HG03457 (cell line): Measurements from ENCODE around the gene FIGNL2.
"Not testable (repeated sequence)": the region's sequence is repeated elsewhere in the genome, so short reads cannot be mapped to it uniquely, and the experiment has no call there.

Source experiments
- ATAC-seq: cut with Tn5 transposase; IDR thresholded peaks from one replicate; pipeline ENCODE4 v1.9.1; 2021; ENCODE audit warnings: moderate number of reproducible peaks; ENCODE audit not compliant: unreplicated experiment

The FIGNL2 gene

DNA sequence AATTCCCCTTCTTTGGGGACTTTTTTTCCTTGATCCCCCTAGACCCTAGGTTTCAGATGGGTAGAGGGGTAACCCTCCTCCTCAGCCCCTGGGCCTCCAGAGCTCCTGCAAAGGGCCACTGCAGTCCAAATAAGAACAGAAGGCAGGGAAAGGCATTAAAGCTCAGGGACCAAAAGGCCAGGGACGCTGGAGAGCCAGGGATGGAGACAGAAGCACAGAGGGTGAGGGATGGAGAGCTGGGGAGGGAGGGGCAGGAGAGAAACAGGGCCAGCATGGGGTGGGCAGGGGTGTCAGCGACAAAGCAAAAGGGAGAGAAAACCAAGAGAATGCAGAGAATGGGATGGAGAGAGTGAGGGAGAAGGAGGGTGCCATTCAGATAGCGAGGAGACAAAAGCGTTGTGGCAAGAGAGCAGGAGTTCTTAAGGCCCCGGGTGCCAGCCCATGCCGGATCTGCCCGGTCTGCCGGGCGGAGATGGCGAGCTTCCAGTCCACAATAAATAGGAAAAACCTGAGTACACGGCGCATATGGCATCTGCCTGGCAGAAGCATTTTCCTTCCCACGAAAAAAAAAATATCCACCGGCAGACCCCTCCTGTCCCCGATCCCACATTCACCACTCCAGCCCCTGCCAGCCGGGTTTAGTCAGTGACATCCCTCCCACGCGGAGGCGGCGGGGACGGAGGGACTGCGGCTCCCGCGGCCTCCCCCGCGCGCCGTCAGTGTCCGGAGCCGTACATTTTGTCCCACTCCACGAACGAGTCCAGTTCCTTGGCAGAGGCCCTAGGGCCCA is 28.6 kb downstream of the FIGNL2 start:
- no peak for ATAC-seq

- no peak for ATAC-seq
These were observed 29.8 kb downstream of the FIGNL2 start for GRCh38 chr12:51818566-51819300.

DNA sequence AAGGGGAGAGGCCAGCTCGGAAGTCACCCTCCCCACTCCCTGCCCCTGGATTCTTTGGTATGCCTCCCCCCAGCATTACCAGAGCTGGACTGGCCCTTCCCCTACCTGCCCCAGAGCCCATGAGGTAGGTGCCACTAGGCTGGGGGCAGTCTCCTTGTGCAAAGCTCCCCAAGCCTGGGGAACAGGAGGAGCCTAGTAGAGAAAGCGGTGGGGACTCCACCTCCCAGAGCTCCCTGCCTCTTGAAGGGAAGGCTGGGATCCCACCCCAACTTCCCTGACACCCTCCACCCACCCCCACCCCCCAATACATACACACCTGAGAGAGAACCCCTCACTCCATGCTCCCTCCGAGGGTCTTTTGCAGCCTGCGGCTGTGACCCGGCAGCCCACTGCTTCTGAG is 30.4 kb downstream of the FIGNL2 start:
- no peak for ATAC-seq

GRCh38 chr12:51817027-51817953 is 31.2 kb downstream of the FIGNL2 start:
- no peak for ATAC-seq

DNA sequence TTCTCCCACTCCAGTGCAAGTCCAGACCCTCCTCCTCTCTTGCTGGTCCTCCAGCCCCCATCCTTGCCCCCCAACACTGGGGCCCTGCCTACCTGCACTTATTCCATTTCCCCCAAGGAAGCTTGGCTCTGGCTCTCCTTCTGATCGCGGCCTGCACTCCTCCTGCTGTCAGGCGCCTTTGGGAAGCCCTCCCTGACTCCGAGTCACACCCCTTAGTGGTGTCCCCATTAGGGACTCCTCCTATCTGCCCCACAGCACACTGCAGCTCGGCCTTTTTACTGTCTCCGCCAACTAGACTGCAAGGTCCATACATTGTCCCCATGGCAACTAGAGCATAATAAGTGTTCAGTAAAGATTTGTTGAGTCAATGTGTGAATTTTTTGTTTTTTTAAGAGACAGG is 32.9 kb downstream of the FIGNL2 start:
- ATAC-seq, result no peak

DNA sequence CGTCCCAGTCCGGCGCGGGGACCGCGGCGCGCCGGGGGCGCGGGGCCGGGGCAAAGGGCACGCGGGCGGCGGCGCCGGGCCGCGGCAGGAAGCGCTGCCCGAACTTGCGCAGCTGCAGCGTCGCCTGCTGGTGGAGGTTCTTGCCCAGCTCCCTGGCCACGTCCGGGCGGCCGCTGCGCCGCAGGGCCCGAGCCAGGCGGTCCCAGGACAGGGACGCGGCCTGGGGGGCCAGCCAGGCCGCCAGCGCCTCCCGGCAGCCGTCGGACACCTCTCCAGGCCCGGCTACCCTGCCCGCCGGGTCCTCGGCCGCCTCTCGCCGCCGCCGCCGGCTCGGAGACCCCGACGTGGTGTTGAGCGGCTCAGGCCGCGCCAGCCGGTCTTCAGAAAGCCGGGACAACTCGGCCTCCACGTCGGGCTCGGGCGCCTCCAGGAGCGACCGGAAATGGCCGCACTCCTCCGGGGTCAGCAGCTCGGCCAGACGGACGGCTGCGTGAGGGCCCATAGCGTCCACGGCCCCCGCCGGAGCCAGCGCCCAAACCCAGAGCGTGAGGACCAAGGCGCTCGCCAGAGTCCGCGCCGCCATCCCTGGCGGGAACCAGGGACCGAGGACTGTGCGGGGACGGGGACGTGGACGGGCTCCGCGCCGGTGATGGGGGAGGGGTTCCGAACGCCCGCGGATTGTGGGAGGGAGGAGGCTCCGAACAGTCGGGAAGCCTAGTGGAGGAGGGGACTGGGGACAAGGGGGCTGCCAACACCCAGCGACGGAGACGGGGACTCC is 34.0 kb downstream of the FIGNL2 start:
- no peak for ATAC-seq

DNA sequence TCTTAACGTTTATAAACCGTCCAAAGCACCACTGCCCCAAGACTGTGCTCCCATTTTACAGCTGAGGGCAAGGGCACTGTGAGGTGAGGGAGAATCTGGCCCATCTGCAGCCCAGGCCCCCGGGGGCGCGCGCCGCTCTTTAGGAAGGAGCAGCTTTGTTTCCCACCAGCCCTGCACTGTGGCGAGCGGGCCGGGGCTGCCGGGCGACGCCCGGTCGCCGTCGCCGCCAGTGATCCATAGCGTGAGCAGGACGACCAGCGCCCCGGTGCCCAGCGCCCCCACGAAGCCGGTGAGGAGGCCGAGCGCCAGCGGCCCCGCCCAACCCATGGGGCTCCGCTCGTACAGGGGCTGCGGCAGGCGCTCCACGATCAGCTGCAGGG is 34.6 kb downstream of the FIGNL2 start:
- no peak for ATAC-seq

DNA sequence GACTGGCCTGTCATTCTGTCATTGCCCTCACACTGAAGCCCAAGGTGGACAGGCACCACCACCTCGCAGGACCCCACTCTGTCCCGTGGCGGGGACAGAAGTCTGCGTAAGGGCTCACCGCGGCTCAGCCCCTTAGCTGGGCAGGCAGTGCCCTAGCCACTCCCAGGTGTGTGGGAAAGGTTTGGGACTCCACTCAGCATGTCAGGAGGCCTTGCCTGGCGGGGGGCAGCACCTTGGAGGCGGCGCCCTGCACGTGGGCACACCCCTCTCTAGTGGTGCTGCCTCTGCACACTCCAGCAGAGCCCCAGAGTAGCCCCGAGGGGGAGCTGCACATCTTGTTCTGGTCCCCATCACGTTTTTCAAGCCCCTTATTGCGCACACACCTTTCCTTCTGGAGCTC is 35.6 kb downstream of the FIGNL2 start:
- ATAC-seq, result no peak

DNA sequence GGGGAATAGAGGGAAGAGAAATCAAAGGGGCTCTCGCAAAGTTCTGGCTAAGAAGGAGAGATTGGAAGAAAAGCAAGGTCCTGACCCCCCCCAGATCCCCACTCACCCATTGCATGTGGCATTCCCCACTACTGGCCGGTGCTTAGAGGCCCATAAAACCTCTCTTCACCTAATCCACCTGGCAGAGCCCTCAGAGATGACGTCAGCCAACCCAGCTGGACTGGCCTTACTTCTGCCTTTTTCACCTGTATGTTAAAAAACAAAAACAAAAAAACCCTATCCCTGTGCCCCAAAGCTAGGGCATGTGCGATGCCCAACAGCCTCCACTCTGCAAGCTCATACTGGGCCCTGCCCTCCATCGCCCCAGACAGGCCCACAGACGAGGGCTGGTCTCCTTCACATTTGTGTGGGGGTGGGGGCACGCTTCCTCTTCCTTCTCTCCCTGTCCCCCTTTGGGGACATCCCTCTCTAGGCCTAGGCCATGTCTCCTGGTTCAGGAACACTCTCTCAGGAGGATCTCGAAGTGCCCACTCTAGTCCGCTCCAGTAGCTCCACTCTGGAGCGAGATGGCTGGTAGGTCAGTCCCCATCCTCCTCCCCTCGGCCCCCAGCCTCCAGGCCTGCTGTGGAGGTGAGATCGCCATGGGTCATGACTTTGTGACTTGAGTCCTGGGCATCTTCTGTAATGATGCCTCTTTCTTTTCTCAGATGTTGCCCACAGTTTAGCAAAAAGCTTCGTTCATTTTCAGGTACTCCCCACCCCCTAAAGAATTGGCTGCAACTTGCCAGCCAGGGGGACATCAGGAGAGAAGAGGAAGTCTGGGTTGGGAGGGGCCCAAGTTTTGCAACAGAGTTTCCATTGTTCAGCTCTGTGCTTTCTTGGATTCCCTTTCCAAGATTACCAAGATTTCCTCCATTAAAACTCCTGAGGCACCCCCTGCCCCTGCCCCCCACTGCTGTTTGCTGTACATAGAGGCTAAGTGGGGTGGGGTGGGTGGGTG is 37.0 kb downstream of the FIGNL2 start:
- no peak for ATAC-seq

DNA sequence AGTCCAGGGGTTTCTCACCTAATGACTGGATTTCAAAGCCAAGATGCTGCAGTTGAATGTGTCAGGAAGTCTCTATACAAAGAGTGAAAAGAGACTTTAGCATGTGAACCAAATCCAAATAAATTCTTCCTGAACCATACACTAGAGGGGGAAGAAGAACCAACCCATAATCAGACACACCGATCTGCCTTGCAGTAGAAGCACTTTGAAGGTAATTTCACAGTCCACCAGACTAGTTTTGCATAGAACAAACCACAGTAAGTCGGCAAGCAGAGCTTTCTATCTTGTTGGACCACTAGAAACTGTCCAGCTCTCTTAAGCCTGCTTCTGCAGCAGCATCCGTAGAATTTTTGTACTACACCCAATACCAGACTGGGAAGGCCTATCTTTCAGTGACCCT is 39.3 kb downstream of the FIGNL2 start:
- no peak for ATAC-seq

DNA sequence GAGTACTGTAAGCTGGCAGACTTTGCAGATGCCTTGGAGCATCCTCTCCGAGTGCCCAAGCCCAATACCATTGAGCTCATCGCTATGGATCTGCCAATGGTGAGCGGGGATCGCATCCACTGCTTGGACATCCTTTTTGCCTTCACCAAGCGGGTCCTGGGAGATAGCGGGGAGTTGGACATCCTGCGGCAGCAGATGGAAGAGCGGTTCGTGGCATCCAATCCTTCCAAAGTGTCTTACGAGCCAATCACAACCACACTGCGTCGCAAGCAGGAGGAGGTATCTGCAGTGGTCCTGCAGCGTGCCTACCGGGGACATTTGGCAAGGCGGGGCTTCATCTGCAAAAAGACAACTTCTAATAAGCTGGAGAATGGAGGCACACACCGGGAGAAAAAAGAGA is 41.6 kb downstream of the FIGNL2 start:
- ATAC-seq, result no peak

GRCh38 chr12:51801027-51801426 is 47.5 kb downstream of the FIGNL2 start:
- no peak for ATAC-seq

DNA sequence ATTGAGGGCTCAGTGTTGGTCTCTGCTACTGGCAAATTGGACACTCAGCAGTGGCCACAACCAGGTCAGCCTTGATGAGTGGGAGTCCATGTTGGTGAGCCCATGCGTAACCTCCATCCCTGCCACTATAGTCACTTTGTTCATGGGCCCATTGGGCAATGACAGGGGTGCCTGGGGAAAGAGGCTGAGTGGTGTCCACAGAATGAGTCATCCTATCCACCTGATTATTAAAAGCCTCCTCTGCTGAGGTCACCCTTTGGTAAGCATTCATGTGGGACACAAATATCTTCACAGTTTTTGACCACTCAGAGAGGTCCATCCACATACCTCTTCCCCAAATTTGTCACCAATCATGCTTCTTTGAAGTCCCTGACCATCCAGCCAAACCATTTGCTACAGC is 50.0 kb downstream of the FIGNL2 start:
- no peak for ATAC-seq

GRCh38 chr12:51798051-51798450 is 50.5 kb downstream of the FIGNL2 start:
- ATAC-seq, result not testable (repeated sequence)

GRCh38 chr12:51797301-51797700 is 51.2 kb downstream of the FIGNL2 start:
- ATAC-seq, result no peak

GRCh38 chr12:51793201-51793600 is 55.3 kb downstream of the FIGNL2 start:
- ATAC-seq, result no peak

GRCh38 chr12:51792417-51792816 is 56.1 kb downstream of the FIGNL2 start:
- ATAC-seq, result no peak

DNA sequence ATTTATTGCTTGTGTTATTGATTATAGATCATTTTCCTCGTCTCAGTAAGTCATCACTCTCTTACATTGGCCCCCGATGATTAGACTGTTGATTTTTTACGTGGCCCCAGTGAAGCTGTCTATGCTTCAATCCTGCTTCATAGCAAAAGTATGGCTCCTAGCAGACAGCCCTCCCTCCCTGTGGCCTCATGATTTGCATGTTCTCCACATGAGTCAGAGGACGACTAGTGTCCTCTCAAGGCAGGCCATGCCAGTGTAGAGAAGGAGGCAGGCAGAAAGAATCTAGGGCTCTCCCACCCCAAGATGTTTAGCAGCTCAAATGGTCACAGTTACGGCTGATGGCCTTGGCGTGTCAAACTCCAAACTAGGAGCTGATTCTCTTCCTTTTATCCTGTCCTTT is 59.6 kb downstream of the FIGNL2 start:
- ATAC-seq, result no peak

GRCh38 chr12:51785906-51786305 is 62.6 kb downstream of the FIGNL2 start:
- ATAC-seq, result no peak
